Prostate gland (tissue), 2 donors: ENCODE results near the gene ELMOD1.

ENCODE experiments used
- POLR2A ChIP-seq: fragments of 450-650 bp; IDR thresholded peaks from one replicate; pipeline ENCODE4 v1.6.1; 2016; ENCODE audit warnings: antibody characterized with exemption, mild to moderate bottlenecking
- POLR2AphosphoS5 ChIP-seq: sonication (generic); formaldehyde crosslinking; IDR thresholded peaks from one replicate; pipeline ENCODE4 v1.6.1; 2017; ENCODE audit warnings: antibody characterized with exemption
- TF ChIP-seq, protein P1 (sequence below), 4 experiments: fragments of 200-600 bp in 2 of 4; fragments of 450-650 bp in 2 of 4; sonication (generic) in 2 of 4; IDR thresholded peaks; 1 replicate in 3 of 4; 2 replicates in 1 of 4; pipeline ENCODE4 v1.5.1; 2016 to 2019; ENCODE audit warnings: antibody characterized with exemption in 4 of 4, mild to moderate bottlenecking in 2 of 4, moderate library complexity in 2 of 4

DNA sequence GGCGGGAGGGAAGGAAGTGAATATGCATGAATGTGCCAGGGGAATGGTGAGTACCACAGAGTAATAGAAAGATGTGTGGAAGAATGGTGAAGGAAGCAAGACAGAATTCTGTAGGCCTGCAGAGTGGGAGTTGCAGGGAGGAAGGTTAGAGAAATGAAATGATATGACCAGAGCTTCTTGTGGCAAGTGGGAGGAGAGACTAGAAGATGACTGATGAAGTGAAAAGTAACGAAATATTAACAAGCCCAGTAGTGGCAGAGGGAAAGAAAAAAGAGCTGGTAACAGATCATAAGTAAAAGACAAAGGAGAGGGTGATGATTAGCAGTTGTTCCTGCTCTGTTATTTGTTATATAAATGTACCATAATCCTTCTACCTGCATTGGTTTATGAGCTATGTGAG is 24.4 kb upstream of the ELMOD1 start:
- TF ChIP-seq, protein P1, sequence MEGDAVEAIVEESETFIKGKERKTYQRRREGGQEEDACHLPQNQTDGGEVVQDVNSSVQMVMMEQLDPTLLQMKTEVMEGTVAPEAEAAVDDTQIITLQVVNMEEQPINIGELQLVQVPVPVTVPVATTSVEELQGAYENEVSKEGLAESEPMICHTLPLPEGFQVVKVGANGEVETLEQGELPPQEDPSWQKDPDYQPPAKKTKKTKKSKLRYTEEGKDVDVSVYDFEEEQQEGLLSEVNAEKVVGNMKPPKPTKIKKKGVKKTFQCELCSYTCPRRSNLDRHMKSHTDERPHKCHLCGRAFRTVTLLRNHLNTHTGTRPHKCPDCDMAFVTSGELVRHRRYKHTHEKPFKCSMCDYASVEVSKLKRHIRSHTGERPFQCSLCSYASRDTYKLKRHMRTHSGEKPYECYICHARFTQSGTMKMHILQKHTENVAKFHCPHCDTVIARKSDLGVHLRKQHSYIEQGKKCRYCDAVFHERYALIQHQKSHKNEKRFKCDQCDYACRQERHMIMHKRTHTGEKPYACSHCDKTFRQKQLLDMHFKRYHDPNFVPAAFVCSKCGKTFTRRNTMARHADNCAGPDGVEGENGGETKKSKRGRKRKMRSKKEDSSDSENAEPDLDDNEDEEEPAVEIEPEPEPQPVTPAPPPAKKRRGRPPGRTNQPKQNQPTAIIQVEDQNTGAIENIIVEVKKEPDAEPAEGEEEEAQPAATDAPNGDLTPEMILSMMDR (IDR thresholded peaks at IDR 0.05), result no peak
- TF ChIP-seq POLR2A (no peak), POLR2AphosphoS5 (no peak)
